GM21576 (cell line): ENCODE results near the gene ADCY6.
A peak's percentile ranks its signal among the peaks of the same experiment; 100 is the strongest.
"Not testable (repeated sequence)": the region's sequence is repeated elsewhere in the genome, so short reads cannot be mapped to it uniquely, and the experiment has no call there.

Experiments used
- ATAC-seq: cut with Tn5 transposase; IDR thresholded peaks from one replicate; pipeline ENCODE4 v1.9.1; 2021; ENCODE audit warnings: mild to moderate bottlenecking, moderate library complexity; ENCODE audit not compliant: unreplicated experiment

ADCY6 gene

DNA sequence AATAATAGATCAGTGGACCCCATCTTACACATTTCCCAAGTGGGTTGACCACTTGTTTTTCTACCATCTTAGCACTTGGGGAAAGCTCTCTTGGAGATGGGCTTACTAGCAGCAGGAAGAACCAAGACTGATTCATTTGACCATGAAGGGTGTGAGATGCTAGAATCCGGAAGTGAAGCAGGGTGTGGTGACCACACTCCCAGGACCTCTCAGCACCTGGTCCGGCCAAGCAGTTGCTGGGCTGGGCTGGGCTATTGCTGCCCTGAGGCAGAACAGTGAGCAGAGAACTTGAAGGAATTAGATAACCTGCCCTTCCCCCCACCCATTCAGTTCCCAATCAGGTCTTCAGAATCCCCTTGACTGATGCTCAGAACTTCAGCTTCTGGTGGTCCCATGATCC is 24.4 kb downstream of the ADCY6 start:
- ATAC-seq, result no peak

DNA sequence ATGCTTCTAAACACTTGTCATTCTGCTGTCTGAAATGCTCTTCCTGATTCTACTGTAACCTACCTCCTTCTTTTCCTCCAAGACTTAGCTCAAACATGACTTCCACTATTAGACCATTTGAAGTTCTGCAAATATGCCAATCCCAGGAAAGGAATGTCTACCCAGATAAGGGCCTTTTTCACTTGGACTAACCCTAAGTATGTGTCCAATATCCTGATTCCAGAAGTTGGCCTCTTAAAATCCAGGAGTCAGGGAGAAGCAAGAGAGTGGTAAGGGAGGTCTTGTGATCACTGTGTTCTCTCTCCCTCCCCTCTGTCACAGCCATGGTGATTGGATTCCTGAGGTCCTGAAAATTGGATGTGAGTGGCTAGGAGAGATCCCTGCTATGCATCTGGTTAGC is 30.2 kb downstream of the ADCY6 start:
- ATAC-seq, result no peak

DNA sequence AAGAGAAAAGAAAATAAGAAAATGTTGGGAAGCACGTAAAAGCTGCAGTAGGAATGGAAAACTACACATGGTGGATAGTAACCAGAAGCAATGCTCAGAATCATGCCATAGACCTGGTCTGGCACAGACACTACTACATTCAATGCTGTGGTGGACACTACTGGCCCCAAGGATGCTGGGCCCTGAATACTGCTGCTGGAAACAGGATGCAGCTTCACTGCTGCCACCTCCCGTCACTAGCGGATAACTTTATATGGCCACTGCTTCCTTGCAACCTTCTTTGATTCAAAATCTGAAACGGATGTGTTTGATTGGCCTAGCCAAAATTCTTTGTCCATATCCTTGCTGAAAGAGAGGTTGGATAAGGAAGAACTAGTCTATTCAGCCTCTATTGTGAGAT is 30.7 kb downstream of the ADCY6 start:
- ATAC-seq, result no peak

DNA sequence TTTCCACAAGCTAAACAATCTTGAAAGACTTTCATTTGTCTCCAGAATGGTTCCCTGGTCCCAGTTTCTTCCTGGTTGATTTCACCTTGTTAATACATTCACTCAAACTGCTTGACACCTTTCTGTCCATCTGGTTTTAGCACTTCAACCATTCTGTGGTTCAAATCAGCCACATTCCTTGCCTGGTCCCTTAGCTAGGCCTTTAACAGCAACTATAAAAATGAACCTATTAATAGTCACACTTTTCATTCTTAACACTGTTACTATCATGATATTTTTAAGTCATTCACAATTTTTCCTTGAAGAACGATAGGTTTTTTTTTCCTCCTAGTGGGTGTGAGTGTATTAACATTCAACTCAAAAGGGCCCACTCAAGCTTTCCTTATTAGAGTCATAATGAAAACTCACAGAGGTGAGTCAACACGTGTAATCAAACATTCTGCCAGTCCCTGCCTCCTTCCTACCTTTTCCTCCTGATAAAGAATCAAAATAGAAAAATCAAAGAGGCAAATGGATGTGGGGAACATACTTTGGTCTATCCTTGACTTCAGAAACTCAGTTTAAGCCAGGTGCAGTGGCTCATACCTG is 38.0 kb downstream of the ADCY6 start:
- ATAC-seq, result no peak

- no peak for ATAC-seq
Measured at GRCh38 chr12:48750215-48750614, 38.7 kb downstream of the ADCY6 start.

DNA sequence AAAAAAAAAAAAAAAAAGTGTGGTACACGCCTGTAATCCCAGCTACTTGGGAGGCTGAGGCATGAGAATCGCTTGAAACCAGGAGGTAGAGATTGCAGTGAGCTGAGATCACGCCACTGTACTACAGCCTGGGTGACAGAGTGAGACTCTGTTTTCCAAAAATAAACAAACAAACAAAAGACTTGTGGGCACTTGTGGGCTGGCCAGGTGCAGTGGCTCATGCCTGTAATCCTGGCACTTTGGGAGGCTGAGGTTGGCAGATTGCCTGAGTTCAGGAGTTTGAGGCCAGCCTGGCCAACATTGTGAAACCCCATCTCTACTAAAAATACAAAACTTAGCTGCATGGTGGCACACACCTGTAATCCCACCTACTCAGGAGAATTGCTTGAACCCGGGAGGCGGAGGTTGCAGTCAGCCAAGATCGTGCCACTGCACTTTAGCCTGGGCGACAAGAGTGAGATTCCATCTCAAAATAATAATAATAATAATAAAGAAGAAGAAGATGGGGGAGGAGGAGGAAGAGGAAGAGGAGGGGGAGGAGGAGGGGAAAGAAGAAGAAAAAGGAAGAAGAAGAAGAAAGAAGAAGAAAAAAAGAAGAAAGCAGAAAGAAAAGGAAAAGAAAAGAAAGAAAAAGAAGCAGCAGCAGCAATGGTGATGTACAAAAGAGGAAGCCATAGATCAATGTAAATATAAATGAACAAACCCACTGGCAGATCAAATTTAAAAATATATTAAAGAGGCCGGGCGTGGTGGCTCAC is 44.5 kb downstream of the ADCY6 start:
- no peak for ATAC-seq

- ATAC-seq, result no peak
Measured at GRCh38 chr12:48739618-48740269, 49.1 kb downstream of the ADCY6 start.

- no peak for ATAC-seq
Measured at GRCh38 chr12:48736456-48736855, 52.4 kb downstream of the ADCY6 start.

DNA sequence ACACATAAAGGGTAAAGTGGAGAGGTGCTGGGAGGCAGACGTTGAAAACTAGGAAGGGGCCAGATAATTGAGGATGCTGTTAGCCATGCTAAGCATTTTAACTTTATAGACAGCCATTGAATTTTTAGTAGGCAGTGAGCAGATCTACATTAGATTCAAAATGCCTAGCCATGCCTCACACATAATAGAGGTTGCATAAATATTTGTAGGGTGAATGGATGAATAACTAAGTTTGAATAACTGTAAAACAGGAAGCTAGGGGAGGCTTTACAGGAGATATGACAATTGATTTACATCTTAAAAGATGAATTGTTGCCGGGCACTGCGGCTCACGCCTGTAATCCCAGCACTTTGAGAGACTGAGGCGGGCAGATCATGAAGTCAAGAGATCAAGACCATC is 60.1 kb downstream of the ADCY6 start:
- no peak for ATAC-seq

DNA sequence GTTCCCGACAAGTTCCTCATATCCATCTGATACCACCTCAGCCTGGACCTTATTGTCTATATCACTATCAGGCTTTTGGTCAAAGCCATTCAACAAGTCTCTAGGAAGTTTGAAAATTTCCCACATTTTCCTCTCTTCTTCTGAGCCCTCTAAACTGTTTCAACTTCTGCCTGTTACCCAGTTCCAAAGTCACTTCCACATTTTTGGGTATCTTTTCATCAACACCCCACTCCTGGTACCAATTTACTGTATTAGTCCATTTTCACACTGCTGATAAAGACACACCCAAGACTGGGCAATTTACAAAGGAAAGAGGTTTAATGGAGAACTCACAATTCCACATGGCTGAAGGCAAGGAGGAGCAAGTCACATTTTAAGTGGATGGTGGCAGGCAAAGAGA is 68.2 kb downstream of the ADCY6 start:
- not testable (repeated sequence) for ATAC-seq

DNA sequence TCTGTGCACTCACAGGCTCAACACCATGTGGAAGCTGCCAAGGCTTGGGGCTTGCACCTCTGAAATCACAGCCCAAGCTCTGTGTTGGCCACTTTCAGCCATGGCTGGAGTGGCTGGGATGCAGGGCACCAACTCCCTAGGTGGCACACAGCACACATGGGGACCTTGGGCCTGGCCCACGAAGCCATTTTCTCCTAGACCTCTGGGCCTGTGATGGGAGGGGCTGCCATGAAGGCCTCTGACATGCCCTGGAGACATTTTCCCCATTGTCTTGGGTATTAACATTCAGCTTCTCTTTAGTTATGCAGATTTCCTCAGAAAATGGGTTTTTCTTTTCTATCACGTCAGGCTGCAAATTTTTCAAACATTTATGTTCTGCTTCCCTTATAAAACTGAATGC is 68.7 kb downstream of the ADCY6 start:
- ATAC-seq, result not testable (repeated sequence)

DNA sequence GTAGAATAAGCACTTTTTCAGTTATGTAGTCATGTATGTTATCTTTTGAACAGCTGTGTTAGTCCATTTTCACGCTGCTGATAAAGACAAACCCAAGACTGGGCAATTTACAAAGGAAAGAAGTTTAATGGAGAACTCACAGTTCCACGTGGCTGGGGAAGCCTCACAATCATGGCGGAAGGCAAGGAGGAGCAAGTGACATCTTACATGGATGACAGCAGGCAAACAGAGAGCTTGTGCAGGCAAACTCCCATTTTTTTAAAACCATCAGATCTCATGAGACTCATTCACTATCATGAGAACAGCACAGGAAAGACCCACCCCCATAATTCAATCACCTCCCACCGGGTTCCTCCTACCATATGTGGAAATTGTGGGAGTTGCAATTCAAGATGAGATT is 69.9 kb downstream of the ADCY6 start:
- ATAC-seq, result not testable (repeated sequence)

DNA sequence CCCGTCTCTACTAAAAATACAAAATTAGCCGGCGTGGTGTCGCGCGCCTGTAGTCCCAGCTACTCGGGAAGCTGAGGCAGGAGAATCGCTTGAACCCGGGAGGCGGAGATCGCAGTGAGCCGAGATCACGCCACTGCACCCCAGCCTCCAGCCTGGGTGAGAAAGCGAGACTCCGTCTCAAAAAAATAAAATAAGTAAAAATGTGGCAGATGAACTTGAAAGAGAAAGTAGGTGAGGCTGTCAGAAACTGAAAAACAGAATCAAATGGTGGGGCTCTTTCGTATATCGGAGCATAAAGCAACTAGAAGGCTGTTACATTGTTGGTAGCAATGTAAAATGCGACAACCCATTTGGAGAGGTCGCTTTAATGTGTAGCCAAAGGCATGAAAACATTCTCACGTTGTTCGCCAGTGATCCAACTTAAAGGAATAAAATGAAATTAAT is 71.6 kb downstream of the ADCY6 start:
- ATAC-seq, result no peak

DNA sequence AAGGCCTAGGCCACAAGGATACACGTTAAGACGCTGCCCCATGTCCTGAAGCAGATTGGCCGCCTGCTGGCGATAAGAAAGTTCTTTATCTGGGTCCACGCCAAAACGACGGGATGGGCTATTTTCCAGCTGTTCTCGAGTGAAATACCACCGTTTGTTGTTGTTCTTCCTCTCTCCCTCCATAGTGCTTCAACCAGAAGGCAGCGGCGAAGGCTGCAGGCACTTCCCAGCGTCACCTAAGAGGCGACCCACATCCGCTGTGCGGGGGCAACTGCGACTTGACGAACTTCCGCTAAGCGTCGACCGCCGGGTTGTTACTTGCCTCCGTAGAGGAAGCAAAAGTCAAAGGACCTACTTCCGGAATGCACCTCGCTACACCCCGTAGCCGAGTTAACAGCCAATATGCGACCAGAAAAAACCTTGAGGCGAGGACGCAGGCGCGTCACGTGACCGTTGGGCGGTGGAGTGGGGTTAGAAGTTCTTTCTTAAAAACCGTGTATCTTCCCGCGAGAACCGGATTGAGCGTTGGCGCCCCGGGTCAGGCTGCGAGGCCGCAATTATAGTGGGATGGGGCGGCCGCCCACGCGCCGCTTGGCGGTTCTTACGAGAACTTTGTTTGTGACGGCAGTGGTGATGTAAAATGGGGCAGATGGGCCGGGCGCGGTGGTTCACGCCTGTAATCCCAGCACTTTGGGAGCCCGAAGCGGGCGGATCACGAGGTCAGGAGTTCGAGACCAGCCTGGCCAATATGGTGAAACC is 72.2 kb downstream of the ADCY6 start, which contains the start of gene CCNT1:
CCNT1 (minus strand) TSS at position 215 of the 759 bp plus-strand sequence; CDS start at position 183, 32 bp downstream.
- peak; percentile 97 for ATAC-seq
